Caco-2 (cell line): ENCODE measurements around the gene LMX1B. TPM values are rescaled to one million over a fixed set of nuclear protein-coding genes. Genes with fewer than 3 reads are reported as not detected.

Source experiments
- BruUV-seq: library from RNA; stranded (reverse); fragments of 400-500 nt; replicated peaks from 2 replicates; lab custom pipeline; 2021; lab: Mats Ljungman, UMichigan
- CTCF ChIA-PET: fragments of 300-600 bp; sonication (Branson Sonifier 250); formaldehyde crosslinking; loops from one replicate; lab custom pipeline; 2022; ENCODE audit warnings: antibody characterized with exemption; lab: Charles Lee
- POLR2A ChIA-PET: fragments of 300-600 bp; sonication (Branson Sonifier 250); formaldehyde crosslinking; loops from one replicate; lab custom pipeline; 2022; ENCODE audit warnings: antibody characterized with exemption; lab: Charles Lee
- DNase-seq, 2 experiments: peaks; one replicate each; pipeline versions ENCODE4 v3.0.0 to v3.0.0-alpha.2; 2020 to 2022
- H3K27me3 ChIP-seq: replicated peaks from 2 replicates; pipeline ENCODE4 v1.6.0; 2011; ENCODE audit warnings: low read length; ENCODE audit not compliant: control insufficient read depth, insufficient read depth
- H3K36me3 ChIP-seq: 2 replicates; pipeline ENCODE4 v1.5.1; 2011; ENCODE audit warnings: low read length; ENCODE audit not compliant: control insufficient read depth, insufficient read depth
- H3K4me1 ChIP-seq: fragments of 250-450 bp; sonication (Bioruptor Pico); 2 replicates; pipeline ENCODE4 v1.5.1; 2020; ENCODE audit warnings: mild to moderate bottlenecking
- H3K4me3 ChIP-seq: 2 replicates; pipeline ENCODE4 v1.5.1; 2011; ENCODE audit warnings: low read depth, mild to moderate bottlenecking, control low read depth, low read length
- H3K9me3 ChIP-seq: fragments of 250-450 bp; sonication (Bioruptor Pico); 2 replicates; pipeline ENCODE4 v1.5.1; 2020; ENCODE audit warnings: mild to moderate bottlenecking, moderate library complexity
- H3K27ac Mint-ChIP-seq: one replicate; pipeline ENCODE4 v1.8.0; 2022; ENCODE audit warnings: mixed read lengths; ENCODE audit not compliant: unreplicated experiment
- H3K27me3 Mint-ChIP-seq: one replicate; pipeline ENCODE4 v1.8.0; 2022; ENCODE audit warnings: mixed read lengths; ENCODE audit not compliant: insufficient read depth, unreplicated experiment
- H3K36me3 Mint-ChIP-seq: one replicate; pipeline ENCODE4 v1.8.0; 2022; ENCODE audit warnings: mild to moderate bottlenecking, mixed read lengths; ENCODE audit not compliant: insufficient read depth, unreplicated experiment
- H3K4me1 Mint-ChIP-seq: one replicate; pipeline ENCODE4 v1.8.0; 2022; ENCODE audit warnings: low read depth, mixed read lengths; ENCODE audit not compliant: unreplicated experiment
- H3K4me3 Mint-ChIP-seq: one replicate; pipeline ENCODE4 v1.8.0; 2022; ENCODE audit warnings: mild to moderate bottlenecking, moderate library complexity, mixed read lengths; ENCODE audit not compliant: unreplicated experiment
- H3K9me3 Mint-ChIP-seq: one replicate; pipeline ENCODE4 v1.8.0; 2022; ENCODE audit warnings: mixed read lengths; ENCODE audit not compliant: unreplicated experiment
- CTCF ChIP-seq, 2 experiments: fragments of 200-600 bp in 1 of 2; IDR thresholded peaks; 1 replicate in 1 of 2; 2 replicates in 1 of 2; pipeline versions ENCODE4 v1.5.1 to v1.8.0; 2011 to 2022; ENCODE audit warnings: antibody characterized with exemption in 1 of 2, control low read depth in 1 of 2, inconsistent platforms in 1 of 2, low read depth in 1 of 2, low read length in 1 of 2, mild to moderate bottlenecking in 1 of 2, moderate library complexity in 1 of 2; ENCODE audit not compliant: insufficient read depth in 1 of 2, severe bottlenecking in 1 of 2, unreplicated experiment in 1 of 2
- intact Hi-C: fragments of 100-400 bp; cut with micrococcal nuclease; formaldehyde crosslinking; loops from one replicate; pipeline ENCODE4 v1.10.0; 2022; ENCODE audit not compliant: unreplicated experiment
- total RNA-seq: library from RNA; stranded (reverse); gene quantifications from 2 replicates; pipeline ENCODE4 v1.2.3, GENCODE V29; 2022

Gene LMX1B
- total RNA-seq, 1 experiment from 2014 or later, result 17.0 TPM

DNA sequence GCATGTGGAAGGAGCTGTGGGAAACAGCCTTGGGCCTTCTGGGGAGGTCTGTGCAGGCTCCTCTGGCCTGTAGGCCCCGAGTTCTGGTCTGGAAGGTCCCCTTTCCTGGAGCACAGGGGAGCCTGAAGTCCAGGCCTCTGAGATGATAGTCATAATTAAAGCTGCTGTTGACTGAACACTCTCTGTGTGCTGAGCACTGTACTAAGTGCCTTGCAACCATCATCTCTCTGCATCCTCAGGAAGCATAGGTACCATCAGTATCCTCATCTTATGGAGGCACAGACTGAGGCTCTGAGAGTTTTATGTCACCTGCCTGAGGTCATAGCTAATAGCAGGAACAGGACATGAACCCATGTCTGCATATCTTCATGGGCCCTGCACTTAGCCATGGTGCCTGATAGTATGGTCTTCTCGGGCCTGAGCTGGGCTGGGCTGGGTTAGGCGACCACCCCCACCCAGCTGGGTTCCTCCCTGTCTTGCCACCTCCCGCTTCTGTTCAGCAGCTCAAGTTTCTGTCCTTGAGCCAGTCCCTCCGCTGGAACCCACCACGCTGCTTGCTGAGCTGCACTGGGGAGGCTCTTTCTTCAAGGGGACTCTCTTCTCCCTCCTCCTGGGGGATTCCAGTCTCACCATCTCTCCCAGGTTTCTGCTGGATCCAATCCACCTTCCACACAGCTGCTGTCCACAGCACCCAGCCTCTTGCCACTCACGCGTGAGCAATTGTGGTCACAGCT is 27.6 kb downstream of the LMX1B start:
- ChIA-PET POLR2A (no interaction called here), CTCF (interaction anchor here (0.5 to 1.6 kb wide), 3 partner anchors 10 to 432 kb away, joined by 3 to 5 read pairs (median 3); no protein-coding TSS in a partner anchor)
- intact Hi-C loops, result no loop called here
- Mint-ChIP-seq H3K4me1 (peaks cover 38% of the 10 kb centered on the region), H3K27me3 (no peaks in the 10 kb centered on the region), H3K4me3 (no peak overlapping the region), H3K36me3 (no peaks in the 10 kb centered on the region), H3K27ac (peak overlapping the region; percentile 80), H3K9me3 (no peaks in the 10 kb centered on the region)
- Histone ChIP-seq H3K4me1 (peaks cover 52% of the 10 kb centered on the region), H3K27me3 (no peaks in the 10 kb centered on the region), H3K4me3 (no peak overlapping the region), H3K9me3 (no peaks in the 10 kb centered on the region), H3K36me3 (no peaks in the 10 kb centered on the region)
- no peak for TF ChIP-seq CTCF (IDR thresholded peaks at IDR 0.05; ENCODE audit: insufficient read depth in 1 of 2, low read depth in 1 of 2, low read length in 1 of 2, severe bottlenecking in 1 of 2, unreplicated experiment in 1 of 2)
- BruUV-seq, result no TSS peak
- no peak for DNase-seq

DNA sequence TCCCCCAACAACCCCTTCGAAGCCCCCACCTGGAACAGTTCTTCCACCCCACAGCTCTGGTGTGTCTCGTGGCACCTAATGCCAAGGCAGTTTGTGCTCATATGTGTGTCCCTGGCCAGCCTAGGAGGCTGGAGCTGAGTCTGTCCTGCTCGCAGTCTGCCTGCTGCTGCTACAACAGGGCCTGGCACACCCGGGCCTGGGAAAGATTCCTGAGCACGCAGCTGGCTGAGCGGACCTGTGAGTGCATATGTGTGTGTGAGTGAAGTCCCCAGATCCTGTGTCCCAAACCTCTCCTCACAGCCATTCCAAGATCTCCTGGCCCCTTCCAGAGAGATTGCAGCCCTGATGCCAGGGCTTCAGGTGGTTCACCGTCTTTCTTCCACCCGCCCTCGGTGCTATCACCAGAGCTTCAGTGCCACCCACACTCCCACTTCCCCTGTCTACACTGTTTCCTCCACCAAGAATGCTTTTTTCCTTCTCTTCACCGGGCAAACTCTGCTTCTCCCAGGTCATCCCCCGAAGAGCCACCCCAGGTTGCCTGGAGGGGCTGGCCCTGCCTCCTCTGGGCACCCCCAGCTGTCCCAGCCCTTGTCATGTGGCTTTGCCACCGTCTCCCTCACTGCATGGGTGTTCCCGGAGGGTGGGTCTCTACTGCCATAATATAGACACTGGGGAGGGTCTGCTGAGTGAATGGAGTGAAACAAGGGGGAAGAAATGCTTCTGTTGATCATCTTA is 28.4 kb downstream of the LMX1B start:
- Mint-ChIP-seq H3K27me3 (no peaks in the 10 kb centered on the region), H3K4me1 (peaks cover 47% of the 10 kb centered on the region), H3K27ac (peak overlapping the region; percentile 80), H3K9me3 (no peaks in the 10 kb centered on the region), H3K4me3 (peak overlapping the region; percentile 48), H3K36me3 (no peaks in the 10 kb centered on the region)
- CTCF ChIA-PET, result interaction anchor here (1.3 to 2.3 kb wide), 3 partner anchors 10 to 48 kb away, joined by 3 to 11 read pairs (median 5); no protein-coding TSS in a partner anchor
- H3K9me3 ChIP-seq, result no peaks in the 10 kb centered on the region
- TF ChIP-seq CTCF (IDR thresholded peaks at IDR 0.05; ENCODE audit: insufficient read depth in 1 of 2, low read depth in 1 of 2, low read length in 1 of 2, severe bottlenecking in 1 of 2, unreplicated experiment in 1 of 2), result no peak
- POLR2A ChIA-PET, result no interaction called here
- BruUV-seq, result no TSS peak
- no peak for DNase-seq
- H3K4me1 ChIP-seq, result peaks cover 52% of the 10 kb centered on the region
- intact Hi-C loops, result no loop called here
- no peaks in the 10 kb centered on the region for H3K27me3 ChIP-seq
- no peaks in the 10 kb centered on the region for H3K36me3 ChIP-seq
- H3K4me3 ChIP-seq, result no peak overlapping the region

DNA sequence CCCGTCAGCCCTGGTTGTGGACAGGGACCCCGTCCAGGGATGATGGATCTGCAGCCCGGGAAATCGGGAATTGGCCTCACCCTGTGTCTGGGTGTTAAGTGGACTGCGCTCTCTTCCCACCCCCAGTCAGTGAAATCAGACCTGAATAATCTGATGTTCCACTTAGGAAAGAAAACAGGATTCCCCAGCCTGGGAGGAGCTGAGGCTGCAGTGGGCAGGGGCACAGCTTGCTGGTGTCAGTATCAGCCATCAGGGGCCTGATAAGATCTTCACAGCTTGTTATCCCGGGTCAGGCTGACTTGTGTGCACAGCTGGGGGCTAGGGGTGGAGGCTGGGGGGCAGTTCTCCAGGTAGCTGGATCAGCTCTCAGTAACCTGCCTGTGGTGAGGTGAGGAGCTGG is 29.1 kb downstream of the LMX1B start:
- H3K27ac Mint-ChIP-seq, result peak overlapping the region; percentile 80
- no TSS peak for BruUV-seq
- ChIA-PET POLR2A (no interaction called here), CTCF (interaction anchor here (1.3 to 2.3 kb wide), 2 partner anchors 10 to 48 kb away, joined by 3 to 11 read pairs; no protein-coding TSS in a partner anchor)
- H3K27me3 Mint-ChIP-seq, result no peaks in the 10 kb centered on the region
- Histone ChIP-seq H3K9me3 (no peaks in the 10 kb centered on the region), H3K27me3 (no peaks in the 10 kb centered on the region), H3K36me3 (no peaks in the 10 kb centered on the region), H3K4me3 (no peak overlapping the region), H3K4me1 (peaks cover 52% of the 10 kb centered on the region)
- no peak for TF ChIP-seq CTCF (IDR thresholded peaks at IDR 0.05; ENCODE audit: insufficient read depth in 1 of 2, low read depth in 1 of 2, low read length in 1 of 2, severe bottlenecking in 1 of 2, unreplicated experiment in 1 of 2)
- peaks cover 53% of the 10 kb centered on the region for H3K4me1 Mint-ChIP-seq
- no peaks in the 10 kb centered on the region for H3K36me3 Mint-ChIP-seq
- peak overlapping the region; percentile 48 for H3K4me3 Mint-ChIP-seq
- H3K9me3 Mint-ChIP-seq, result no peaks in the 10 kb centered on the region
- intact Hi-C loops, result loop anchor here (1.0 kb wide), 1 partner anchor 9 kb away; no protein-coding TSS in a partner anchor
- DNase-seq, result peak; percentile 45 to 65
